WERI-Rb-1 (cell line): ENCODE measurements around the gene NBEA.
A peak's percentile ranks its signal among the peaks of the same experiment; 100 is the strongest.

Experiments used
- DNase-seq: peaks from one replicate; pipeline ENCODE4 v3.0.0-alpha.2; 2020
- H3K27ac ChIP-seq: fragments of 250-450 bp; sonication (Bioruptor Pico); 2 replicates; pipeline ENCODE4 v1.5.1; 2020; ENCODE audit warnings: mild to moderate bottlenecking, moderate library complexity
- H3K27me3 ChIP-seq: fragments of 250-450 bp; sonication (Bioruptor Pico); 2 replicates; pipeline ENCODE4 v1.5.1; 2021; ENCODE audit warnings: mild to moderate bottlenecking, low read depth, moderate library complexity; ENCODE audit not compliant: insufficient read depth, severe bottlenecking
- H3K36me3 ChIP-seq: fragments of 250-450 bp; sonication (Bioruptor Pico); 2 replicates; pipeline ENCODE4 v1.5.1; 2020; ENCODE audit warnings: mild to moderate bottlenecking, moderate library complexity
- H3K4me3 ChIP-seq: 2 replicates; pipeline ENCODE4 v1.5.1; 2011; ENCODE audit warnings: low read depth, mild to moderate bottlenecking, control low read depth, low read length
- H3K9me3 ChIP-seq: fragments of 250-450 bp; sonication (Bioruptor Pico); 2 replicates; pipeline ENCODE4 v1.5.1; 2021; ENCODE audit warnings: mild to moderate bottlenecking, moderate library complexity; ENCODE audit not compliant: severe bottlenecking
- CTCF ChIP-seq: IDR thresholded peaks from 2 replicates; pipeline ENCODE4 v1.5.1; 2011; ENCODE audit warnings: low read depth, mild to moderate bottlenecking, control low read depth, inconsistent platforms, low read length

The NBEA gene

GRCh38 chr13:35600137-35600536 is 658.1 kb downstream of the NBEA start:
- no peaks in the 10 kb centered on the region for H3K27me3 ChIP-seq
- no peaks in the 10 kb centered on the region for H3K9me3 ChIP-seq
- no peak for TF ChIP-seq CTCF
- H3K27ac ChIP-seq = peak overlapping the region; percentile 84
- H3K36me3 ChIP-seq = no peaks in the 10 kb centered on the region
- H3K4me3 ChIP-seq = no peak overlapping the region
- no peak for DNase-seq

GRCh38 chr13:35603593-35604285 is 661.7 kb downstream of the NBEA start:
- Histone ChIP-seq H3K27ac (no peak overlapping the region), H3K36me3 (no peaks in the 10 kb centered on the region; the same call in 1 of the 2 replicates), H3K27me3 (no peaks in the 10 kb centered on the region), H3K4me3 (no peak overlapping the region), H3K9me3 (no peaks in the 10 kb centered on the region)
- TF ChIP-seq CTCF = no peak
- no peak for DNase-seq

- H3K27me3 ChIP-seq = no peaks in the 10 kb centered on the region
- no peak overlapping the region for H3K4me3 ChIP-seq
- TF ChIP-seq CTCF = no peak
- no peak overlapping the region for H3K27ac ChIP-seq
- no peak for DNase-seq
- H3K9me3 ChIP-seq = no peaks in the 10 kb centered on the region
- H3K36me3 ChIP-seq = no peaks in the 10 kb centered on the region; the same call in 1 of the 2 replicates
These were observed 672.6 kb downstream of the NBEA start for GRCh38 chr13:35614666-35615065.

- no peak for TF ChIP-seq CTCF
These were observed 675.4 kb downstream of the NBEA start for GRCh38 chr13:35617420-35617819.

GRCh38 chr13:35618565-35619083 is 676.6 kb downstream of the NBEA start:
- H3K27me3 ChIP-seq = no peaks in the 10 kb centered on the region

More at GRCh38 chr13:35617420-35617819, 675.4 kb downstream of the NBEA start:
- Histone ChIP-seq H3K4me3 (no peak overlapping the region), H3K27ac (no peak overlapping the region), H3K9me3 (no peaks in the 10 kb centered on the region), H3K27me3 (no peaks in the 10 kb centered on the region), H3K36me3 (no peaks in the 10 kb centered on the region)
- no peak for DNase-seq

More at GRCh38 chr13:35618565-35619083, 676.6 kb downstream of the NBEA start:
- Histone ChIP-seq H3K4me3 (no peak overlapping the region), H3K36me3 (no peaks in the 10 kb centered on the region), H3K27ac (no peak overlapping the region), H3K9me3 (no peaks in the 10 kb centered on the region)
- TF ChIP-seq CTCF = no peak
- no peak for DNase-seq
